Right cardiac atrium (tissue), 5 donors: ENCODE measurements around the gene MAGEA3. TPM values are rescaled to one million over a fixed set of nuclear protein-coding genes. Genes with fewer than 3 reads are reported as not detected.
A peak's percentile ranks its signal among the peaks of the same experiment; 100 is the strongest.
"Not testable (repeated sequence)": the region's sequence is repeated elsewhere in the genome, so short reads cannot be mapped to it uniquely, and the experiment has no call there.

Experiments
- ATAC-seq, 2 donors: fragments of 200-7000 bp; cut with Tn5 transposase; one replicate each; pipeline versions ENCODE4 v1.8.0 to v1.9.1; 2020; ENCODE audit warnings: moderate library complexity in 2 of 2, mild to moderate bottlenecking in 1 of 2
- DNase-seq, 3 donors: peaks; one replicate each; pipeline ENCODE4 v3.0.0-alpha.2; 2020
- H3K27ac ChIP-seq: one replicate; pipeline ENCODE4 v1.5.1; 2013; ENCODE audit warnings: mild to moderate bottlenecking, low read length, control low read depth, moderate library complexity
- H3K27me3 ChIP-seq: one replicate; pipeline ENCODE4 v1.6.1; 2013; ENCODE audit not compliant: control insufficient read depth, insufficient read depth
- H3K4me1 ChIP-seq: one replicate; pipeline ENCODE4 v1.6.1; 2013; ENCODE audit warnings: low read length; ENCODE audit not compliant: control insufficient read depth, insufficient read depth
- H3K4me3 ChIP-seq: one replicate; pipeline ENCODE4 v1.5.1; 2013; ENCODE audit warnings: low read length, control low read depth
- H3K9me3 ChIP-seq: one replicate; pipeline ENCODE4 v1.6.1; 2013; ENCODE audit warnings: low read length; ENCODE audit not compliant: control insufficient read depth
- WGBS: extraction: QIAGEN DNeasy Blood & Tissue Kit; methylation state at CpG from one replicate; pipeline ENCODE4 v1.1.7; 2013; 5-methylcytosine and 5-hydroxymethylcytosine counted together
- intact Hi-C, 4 donors: fragments of 100-400 bp; cut with DNase I; formaldehyde crosslinking; loops; one replicate each; pipeline versions ENCODE4 v1.11.0 to v1.14.0; 2022 to 2023
- long read RNA-seq, 4 donors: library from polyadenylated mRNA; unstranded; transcript quantifications; one replicate each; pipeline ENCODE4 v2.0.0, GENCODE V29; 2020 to 2021
- polyA plus RNA-seq: library from polyadenylated mRNA; stranded (reverse); fragments of 200-250 nt; gene quantifications from one replicate; pipeline ENCODE4 v1.2.3, GENCODE V29; 2013
- total RNA-seq, 4 donors: library from RNA; stranded (reverse); fragmentation: NEBNext Ultra II Directional; extraction: Animal tissue kit (Norgen Biotek cat#: 25700); gene quantifications; one replicate each; pipeline ENCODE4 v1.2.1, GENCODE V29; 2021
- donor health status: healthy with polysubstance abuse.
- donor health status: DM: no; HTN: yes; CAD: no.
- donor health status: DM: no; HTN: no; CAD: no.
- donor health status: DM: no; HTN: yes; CAD: no; lungs with severe emphysema.
- donor health status: DM: yes; HTN: yes; CAD: no.

The MAGEA3 gene, protein sequence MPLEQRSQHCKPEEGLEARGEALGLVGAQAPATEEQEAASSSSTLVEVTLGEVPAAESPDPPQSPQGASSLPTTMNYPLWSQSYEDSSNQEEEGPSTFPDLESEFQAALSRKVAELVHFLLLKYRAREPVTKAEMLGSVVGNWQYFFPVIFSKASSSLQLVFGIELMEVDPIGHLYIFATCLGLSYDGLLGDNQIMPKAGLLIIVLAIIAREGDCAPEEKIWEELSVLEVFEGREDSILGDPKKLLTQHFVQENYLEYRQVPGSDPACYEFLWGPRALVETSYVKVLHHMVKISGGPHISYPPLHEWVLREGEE
- total RNA-seq (not detected), polyA plus RNA-seq (not detected)
- long read RNA-seq, donor 1, result 0 reads
- long read RNA-seq, donor 2, result 0 reads
- long read RNA-seq, donor 3, result 0 reads
- long read RNA-seq, donor 4, result 0 reads

- ATAC-seq, H3K4me3 ChIP-seq, H3K27me3 ChIP-seq, intact Hi-C loops, H3K9me3 ChIP-seq, H3K27ac ChIP-seq, DNase-seq, H3K4me1 ChIP-seq: not testable (repeated sequence)
- 92% methylated on average over 7 of the region's 34 CpGs for WGBS
Observed at GRCh38 chrX:152697952-152698931, at the start of gene MAGEA3. Gene MAGEA3 (plus strand): TSS chrX:152698794. CDS start chrX:152700833, 2,039 bp downstream.

DNA sequence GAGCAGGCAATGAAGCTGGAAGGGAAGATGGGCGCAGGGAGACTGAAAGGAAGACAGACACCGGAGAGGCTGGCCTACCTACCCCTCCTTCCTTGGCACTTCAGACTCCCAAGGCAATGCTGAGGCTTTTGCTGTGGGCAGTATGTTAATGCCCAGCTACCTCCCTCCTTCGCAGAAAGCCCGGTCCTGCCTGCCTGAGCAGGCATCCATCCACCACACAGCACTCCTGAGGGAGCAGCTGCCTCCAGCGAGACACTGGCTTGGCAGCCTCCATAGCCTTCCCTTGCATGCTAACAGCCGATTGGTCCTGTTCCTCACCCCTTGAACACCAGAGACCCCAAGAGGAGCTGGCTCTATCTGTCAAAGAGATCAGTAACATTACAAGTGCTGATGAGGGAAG is 46.5 kb upstream of the MAGEA3 start:
- no peak for ATAC-seq
- Histone ChIP-seq H3K4me3 (no peak overlapping the region), H3K27me3 (no peaks in the 10 kb centered on the region), H3K27ac (no peak overlapping the region), H3K4me1 (no peaks in the 10 kb centered on the region), H3K9me3 (no peaks in the 10 kb centered on the region)
- intact Hi-C loops, result no loop called here
- no peak for DNase-seq
- WGBS, result 91% methylated on average over 6 of the region's 6 CpGs

GRCh38 chrX:152652467-152652866 is 46.1 kb upstream of the MAGEA3 start:
- DNase-seq (no peak), ATAC-seq (no peak)
- no peak overlapping the region for H3K27ac ChIP-seq
- H3K4me3 ChIP-seq, result no peak overlapping the region
- 90% methylated on average over 16 of the region's 16 CpGs for WGBS
- no peaks in the 10 kb centered on the region for H3K9me3 ChIP-seq
- H3K4me1 ChIP-seq, result no peaks in the 10 kb centered on the region
- intact Hi-C loops, result no loop called here
- no peaks in the 10 kb centered on the region for H3K27me3 ChIP-seq

DNA sequence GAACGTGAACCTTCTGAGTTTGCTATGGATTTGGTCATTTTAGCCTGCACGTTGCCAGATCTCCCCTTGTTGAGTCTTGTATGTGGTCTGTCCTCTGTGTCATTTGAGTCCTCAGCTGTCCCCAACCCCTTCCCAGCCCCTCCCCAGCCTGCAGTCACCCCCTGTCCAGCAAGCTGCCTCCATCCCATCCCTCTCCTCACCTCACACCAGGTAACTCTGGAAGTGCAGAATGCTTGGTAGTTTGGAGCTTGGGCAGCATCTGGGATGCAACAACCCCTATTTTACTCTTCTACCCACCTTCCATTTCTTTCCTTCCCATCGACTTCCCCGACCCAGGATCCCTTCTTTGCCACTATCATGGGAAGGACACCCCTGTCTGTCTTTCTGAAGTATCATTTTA is 42.5 kb upstream of the MAGEA3 start:
- Histone ChIP-seq H3K4me1 (no peaks in the 10 kb centered on the region), H3K27ac (no peak overlapping the region), H3K27me3 (no peaks in the 10 kb centered on the region), H3K9me3 (no peaks in the 10 kb centered on the region), H3K4me3 (no peak overlapping the region)
- intact Hi-C loops, result no loop called here
- no peak for DNase-seq
- 72% methylated on average over 4 of the region's 4 CpGs for WGBS
- no peak for ATAC-seq

GRCh38 chrX:152656890-152657289 is 41.7 kb upstream of the MAGEA3 start:
- ATAC-seq, result no peak

GRCh38 chrX:152658302-152658701 is 40.3 kb upstream of the MAGEA3 start:
- no peak overlapping the region for H3K4me3 ChIP-seq
- intact Hi-C loops, result no loop called here
- ATAC-seq, result no peak
- no peaks in the 10 kb centered on the region for H3K4me1 ChIP-seq
- WGBS, result 46% methylated on average over 2 of the region's 2 CpGs
- no peak for DNase-seq
- no peaks in the 10 kb centered on the region for H3K27me3 ChIP-seq
- H3K9me3 ChIP-seq, result no peaks in the 10 kb centered on the region
- H3K27ac ChIP-seq, result no peak overlapping the region

More at GRCh38 chrX:152656890-152657289, 41.7 kb upstream of the MAGEA3 start:
- intact Hi-C loops, result no loop called here
- Histone ChIP-seq H3K27ac (no peak overlapping the region), H3K4me1 (no peaks in the 10 kb centered on the region), H3K9me3 (no peaks in the 10 kb centered on the region), H3K4me3 (no peak overlapping the region), H3K27me3 (no peaks in the 10 kb centered on the region)
- no peak for DNase-seq
- 80% methylated on average over 7 of the region's 7 CpGs for WGBS

DNA sequence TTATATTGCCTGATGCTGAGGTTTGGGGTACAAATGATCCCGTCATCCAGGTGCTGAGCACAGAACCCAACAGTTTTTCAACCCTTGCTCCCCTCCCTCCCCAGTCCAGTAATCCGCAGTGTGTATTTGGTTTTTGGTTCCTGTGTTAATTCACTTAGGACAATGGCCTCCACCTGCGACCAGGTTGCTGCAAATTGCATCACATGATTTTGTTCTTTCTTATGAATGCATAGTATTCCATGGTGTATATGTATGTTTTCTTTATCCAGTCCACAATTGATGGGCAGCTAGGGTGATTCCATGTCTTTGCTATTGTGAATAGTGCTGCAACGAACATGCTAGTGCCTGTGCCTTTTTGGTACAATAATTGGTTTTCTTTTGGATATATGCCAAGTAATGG is 35.5 kb upstream of the MAGEA3 start:
- Histone ChIP-seq H3K27ac (no peak overlapping the region), H3K27me3 (no peaks in the 10 kb centered on the region), H3K9me3 (no peaks in the 10 kb centered on the region), H3K4me3 (no peak overlapping the region), H3K4me1 (no peaks in the 10 kb centered on the region)
- DNase-seq (no peak), ATAC-seq (no peak)
- intact Hi-C loops, result no loop called here
- 50% methylated on average over 4 of the region's 4 CpGs for WGBS

GRCh38 chrX:152674135-152674534 is 24.5 kb upstream of the MAGEA3 start:
- Histone ChIP-seq H3K27me3 (no peaks in the 10 kb centered on the region), H3K4me3 (no peak overlapping the region), H3K9me3 (no peaks in the 10 kb centered on the region), H3K4me1 (no peaks in the 10 kb centered on the region), H3K27ac (no peak overlapping the region)
- ATAC-seq (no peak), DNase-seq (no peak)
- 77% methylated on average over 2 of the region's 2 CpGs for WGBS
- intact Hi-C loops, result no loop called here

- H3K27ac ChIP-seq, intact Hi-C loops, H3K27me3 ChIP-seq, DNase-seq, H3K4me3 ChIP-seq, H3K9me3 ChIP-seq, H3K4me1 ChIP-seq, ATAC-seq: not testable (repeated sequence)
- 89% methylated on average over 3 of the region's 3 CpGs for WGBS
Observed at GRCh38 chrX:152674652-152675051, 23.9 kb upstream of the MAGEA3 start.

- ATAC-seq, DNase-seq, intact Hi-C loops, H3K4me1 ChIP-seq, H3K27ac ChIP-seq, H3K9me3 ChIP-seq, H3K27me3 ChIP-seq, H3K4me3 ChIP-seq: not testable (repeated sequence)
- no CpG with 5 or more reads among the region's 3 CpGs for WGBS
Observed at GRCh38 chrX:152681012-152681411, 17.6 kb upstream of the MAGEA3 start.

GRCh38 chrX:152700390-152700789 is 1.8 kb downstream of the MAGEA3 start:
- ATAC-seq, H3K9me3 ChIP-seq, H3K27ac ChIP-seq, H3K4me1 ChIP-seq, H3K4me3 ChIP-seq, intact Hi-C loops, H3K27me3 ChIP-seq: not testable (repeated sequence)
- DNase-seq, result peak in 1 of 3 donors; percentile 14
- 81% methylated on average over 4 of the region's 5 CpGs for WGBS
